ENCODE measurements around the gene NRG2.

NRG2 gene

DNA sequence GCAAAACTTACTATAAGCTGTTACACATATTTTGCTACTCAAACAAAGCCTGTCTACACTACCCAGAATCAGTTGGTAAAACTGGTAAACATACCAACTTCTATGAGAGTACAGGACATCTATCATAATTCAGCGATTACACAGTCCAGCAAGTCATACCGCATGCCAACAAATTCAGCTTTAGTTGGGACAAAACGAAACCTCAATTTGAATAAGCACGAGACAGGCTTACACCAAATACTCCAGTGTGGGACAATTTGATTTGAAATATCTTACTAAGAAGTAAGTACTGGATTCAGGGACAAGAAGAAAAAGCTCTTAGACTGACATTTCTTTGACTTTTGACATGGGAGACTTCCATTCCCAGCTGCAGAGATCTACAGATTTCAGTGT lies 2.0 kb downstream of the NRG2 start:
- DNase-seq (ENCODE audit: low spot score), result no peak

DNA sequence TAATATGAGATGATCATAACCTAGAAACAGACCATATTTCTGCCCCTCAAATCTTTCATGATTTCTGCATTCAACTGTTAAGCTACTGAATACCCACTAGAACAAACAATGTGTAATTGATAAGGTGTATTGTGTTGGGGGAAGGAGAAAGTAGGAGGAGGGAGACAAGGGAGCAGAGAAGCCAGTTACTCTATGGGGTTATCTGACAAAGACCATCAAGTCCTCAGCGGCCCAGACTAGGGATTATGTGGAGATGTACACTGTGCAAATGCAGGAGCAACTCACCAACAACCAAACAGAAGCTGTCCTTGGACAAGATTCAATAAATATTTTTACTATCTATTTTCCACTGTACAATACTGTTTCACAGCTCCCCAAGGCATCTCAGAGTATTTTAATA lies 2.7 kb downstream of the NRG2 start:
- DNase-seq (ENCODE audit: low spot score), result no peak

DNA sequence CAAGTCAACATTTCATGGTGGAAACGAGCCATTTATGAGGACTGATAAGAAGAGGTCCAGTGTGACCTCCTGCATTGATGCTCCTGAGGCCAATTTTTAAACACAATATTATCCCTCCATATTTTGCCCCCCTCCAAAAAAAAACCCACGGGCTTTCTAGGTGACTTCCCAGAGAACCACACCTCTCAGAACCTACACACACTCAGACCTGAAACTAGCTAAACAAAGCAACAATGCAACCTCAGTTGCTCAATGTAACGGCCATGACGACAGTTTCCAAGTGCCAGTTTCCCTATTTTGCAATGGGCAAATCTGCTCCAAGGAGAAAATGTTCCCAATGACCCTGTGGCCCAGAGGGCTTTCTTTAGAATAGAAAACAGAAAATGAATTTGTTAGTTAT lies 3.5 kb downstream of the NRG2 start:
- DNase-seq (ENCODE audit: low spot score), result no peak

DNA sequence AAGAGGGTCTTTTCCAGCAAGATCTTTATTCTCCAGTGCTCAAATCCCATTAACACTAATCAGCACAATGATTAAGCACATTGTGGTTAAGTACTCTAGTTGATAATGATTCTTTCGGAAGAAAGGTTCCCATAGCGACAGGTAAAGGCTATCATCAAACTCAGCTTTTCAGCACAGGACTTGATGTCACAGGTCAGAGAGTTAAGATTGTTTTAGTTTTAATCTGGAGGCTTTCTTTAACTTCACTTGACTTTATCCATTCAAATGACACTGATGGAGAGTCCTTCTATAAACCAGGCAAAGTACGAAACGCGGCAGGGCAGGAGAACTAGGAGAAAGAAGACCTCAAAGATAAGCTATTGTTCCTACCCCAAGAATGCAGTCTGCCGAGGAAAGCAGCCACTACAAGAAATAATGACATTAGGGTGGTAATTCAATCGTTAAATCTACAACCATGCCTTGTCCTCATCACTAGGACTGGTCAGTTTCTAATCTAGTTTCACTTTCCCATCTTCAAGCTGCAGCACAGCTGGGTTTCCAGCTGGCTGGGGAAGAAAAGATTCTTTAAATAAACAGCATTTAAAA lies 4.6 kb downstream of the NRG2 start:
- DNase-seq (ENCODE audit: low spot score), result peak; percentile 9

DNA sequence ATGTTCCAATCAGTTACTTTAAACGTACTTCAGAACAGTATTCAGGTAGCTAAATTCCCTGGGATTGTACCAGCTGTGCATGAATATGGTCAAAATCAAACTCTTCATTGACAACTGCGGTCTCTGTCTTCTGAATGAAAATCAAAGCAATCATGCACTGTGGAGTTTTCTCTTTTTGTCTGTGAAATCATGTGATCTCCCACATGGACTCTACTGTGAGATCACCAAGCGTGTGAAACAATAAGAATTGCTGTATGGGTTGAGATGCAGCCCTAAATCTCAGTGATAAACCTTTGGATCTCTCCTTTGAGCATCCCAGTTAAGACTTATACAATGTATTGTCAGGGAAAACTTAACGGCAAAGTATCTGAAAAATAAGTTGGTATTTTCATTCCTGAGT lies 6.1 kb downstream of the NRG2 start:
- DNase-seq (ENCODE audit: low spot score), result no peak

DNA sequence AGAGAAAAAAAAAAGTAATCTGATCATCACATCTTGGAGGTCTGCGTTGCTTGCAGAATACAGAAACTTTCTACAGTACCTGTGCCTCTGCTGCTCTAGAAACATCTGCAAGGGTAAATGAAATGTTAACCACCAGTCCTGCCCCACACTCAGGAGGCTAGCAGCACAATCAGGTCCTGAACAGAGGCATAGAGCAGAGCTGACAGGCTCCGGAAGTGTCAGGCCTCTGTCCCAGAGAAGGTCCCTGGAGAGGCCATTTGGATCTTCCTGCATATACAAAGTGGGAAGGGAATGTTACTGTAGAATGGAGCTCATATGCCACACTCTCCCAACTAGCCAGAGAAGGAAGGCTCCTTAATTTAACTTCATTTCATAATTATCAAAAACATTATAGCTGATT lies 7.2 kb downstream of the NRG2 start:
- DNase-seq (ENCODE audit: low spot score), result no peak

DNA sequence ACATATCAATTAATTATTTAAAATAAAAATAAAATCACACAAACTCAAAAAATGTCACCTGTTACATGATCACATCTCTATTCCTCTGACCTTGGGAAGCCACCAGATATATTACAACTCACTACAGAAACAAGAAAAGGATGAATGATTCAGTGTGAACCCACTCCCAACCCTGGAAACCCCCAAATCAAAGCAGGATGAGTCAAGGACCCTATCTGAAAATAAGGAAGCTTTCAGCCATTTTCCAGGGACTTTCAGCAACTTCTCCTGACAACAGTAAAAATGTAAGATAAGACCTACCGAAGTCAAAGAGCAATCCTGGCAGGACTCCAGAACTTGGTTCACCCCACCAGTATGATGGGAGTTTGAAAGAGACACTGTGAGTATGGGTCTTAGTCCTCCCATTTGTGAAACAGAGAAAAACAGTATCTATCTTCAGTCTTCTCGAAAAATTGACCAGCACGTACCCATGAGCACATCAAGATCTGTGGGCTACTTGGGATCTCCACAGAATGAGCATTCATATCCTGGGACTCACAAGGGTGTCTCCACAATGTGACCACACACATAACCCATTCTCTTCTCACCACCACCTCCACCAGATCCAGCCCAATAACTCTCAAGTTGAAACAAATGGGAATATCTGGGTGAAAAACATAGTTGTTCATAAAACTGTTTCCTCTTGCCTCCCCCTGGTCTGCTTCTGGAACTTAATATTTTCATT lies 9.9 kb downstream of the NRG2 start:
- DNase-seq (ENCODE audit: low spot score), result no peak

DNA sequence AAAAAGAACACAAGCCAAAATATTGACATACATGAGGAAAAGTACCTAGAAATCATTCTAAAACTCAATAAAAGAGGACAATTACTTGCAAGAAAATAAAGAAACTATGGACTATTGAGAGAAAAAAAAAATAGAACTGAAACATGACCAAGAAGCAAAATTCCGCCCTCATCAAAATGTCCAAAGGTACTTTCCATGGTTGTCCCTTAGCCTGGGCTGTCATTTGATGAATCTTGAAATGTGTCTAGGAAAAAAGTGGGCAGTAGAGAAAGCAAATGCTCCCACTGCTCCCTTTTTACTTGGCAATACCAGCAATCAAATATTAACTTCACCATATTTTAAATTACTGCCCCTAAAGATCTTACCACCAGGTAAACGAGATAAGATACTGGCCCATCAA lies 10.8 kb downstream of the NRG2 start:
- DNase-seq (ENCODE audit: low spot score), result no peak

DNA sequence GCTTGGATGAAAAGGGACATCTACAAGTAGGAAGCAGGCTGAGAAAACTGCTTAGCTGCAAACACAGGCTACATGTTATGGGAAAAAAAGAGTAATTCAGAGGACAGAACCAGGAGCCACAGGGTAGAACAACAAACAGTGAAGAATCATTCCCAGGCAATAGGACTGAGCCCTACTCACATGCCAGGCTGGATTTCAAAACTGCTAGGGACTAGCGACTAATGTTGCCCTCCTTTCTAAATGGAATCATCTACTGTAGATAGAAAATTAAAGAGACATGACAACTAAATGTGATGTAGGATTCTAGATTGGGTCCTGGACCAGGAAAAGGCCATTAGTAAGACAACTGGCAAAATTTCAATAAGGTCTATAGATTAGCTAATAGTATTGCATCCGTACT lies 15.3 kb downstream of the NRG2 start:
- DNase-seq (ENCODE audit: low spot score), result no peak

DNA sequence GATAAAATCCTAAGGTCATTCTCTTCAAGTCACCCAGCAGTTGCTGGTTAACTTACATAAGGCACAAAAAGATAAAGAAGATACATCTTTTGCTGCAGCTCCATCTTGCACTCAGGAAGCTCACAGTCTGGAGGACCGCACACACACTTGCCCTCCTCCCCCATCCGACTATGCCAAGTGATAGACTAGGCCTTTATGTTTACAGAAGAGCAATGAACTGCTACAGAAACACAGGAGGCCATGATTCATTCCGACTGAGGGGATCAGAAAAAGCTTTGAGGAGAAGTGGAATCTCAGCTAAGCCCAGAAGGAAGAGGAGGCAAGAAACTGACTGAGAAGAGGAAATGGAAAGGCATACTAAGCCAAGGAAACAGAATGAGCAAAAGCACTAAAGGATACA lies 17.4 kb downstream of the NRG2 start:
- DNase-seq (ENCODE audit: low spot score), result no peak

DNA sequence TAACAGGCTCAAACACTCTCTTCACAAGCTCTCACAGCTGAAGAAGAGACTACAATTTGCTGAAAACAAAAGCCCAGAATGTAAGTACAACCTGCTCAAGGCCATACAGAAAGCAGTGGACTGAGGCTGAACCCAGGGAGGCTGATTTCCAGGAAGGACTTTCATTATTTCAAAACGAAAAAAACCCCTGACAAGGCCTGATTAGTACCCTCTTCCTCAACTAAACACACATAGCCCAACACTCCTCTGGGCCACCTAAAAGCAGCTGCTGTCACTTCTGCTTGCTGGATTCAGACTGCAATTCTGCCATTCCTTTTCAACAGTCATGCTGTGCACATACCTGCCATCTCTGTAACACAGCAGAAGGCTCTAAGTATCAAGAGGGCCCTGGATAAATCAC lies 18.2 kb downstream of the NRG2 start:
- no peak for DNase-seq (ENCODE audit: low spot score)

DNA sequence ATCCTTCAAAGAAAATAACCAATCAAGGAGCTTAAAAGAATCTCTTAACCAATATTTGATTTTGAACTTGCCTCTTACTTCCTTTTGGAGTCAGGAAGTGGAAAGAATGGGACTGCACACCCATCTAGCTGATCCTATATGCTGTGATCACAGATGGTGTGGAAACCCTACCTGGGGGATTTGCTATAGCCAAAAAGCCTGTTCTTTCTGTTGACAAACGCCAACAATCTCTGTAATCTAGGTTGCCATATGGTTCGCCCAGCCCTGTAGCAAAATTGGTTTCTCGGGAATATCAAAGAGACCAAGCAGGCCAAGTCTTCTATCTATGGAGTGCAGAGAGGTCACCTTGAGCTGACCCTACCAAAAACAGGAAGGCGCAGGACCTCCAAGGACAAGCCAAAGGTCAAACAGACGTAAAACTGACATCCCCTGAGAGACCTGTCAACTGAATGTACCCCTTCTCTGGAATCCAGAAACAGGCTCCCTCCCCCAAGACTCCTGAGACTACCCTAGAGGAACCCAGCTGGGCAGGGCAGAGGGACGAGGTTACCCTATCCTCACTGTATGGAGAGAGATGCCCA lies 19.4 kb downstream of the NRG2 start:
- no peak for DNase-seq (ENCODE audit: low spot score)

DNA sequence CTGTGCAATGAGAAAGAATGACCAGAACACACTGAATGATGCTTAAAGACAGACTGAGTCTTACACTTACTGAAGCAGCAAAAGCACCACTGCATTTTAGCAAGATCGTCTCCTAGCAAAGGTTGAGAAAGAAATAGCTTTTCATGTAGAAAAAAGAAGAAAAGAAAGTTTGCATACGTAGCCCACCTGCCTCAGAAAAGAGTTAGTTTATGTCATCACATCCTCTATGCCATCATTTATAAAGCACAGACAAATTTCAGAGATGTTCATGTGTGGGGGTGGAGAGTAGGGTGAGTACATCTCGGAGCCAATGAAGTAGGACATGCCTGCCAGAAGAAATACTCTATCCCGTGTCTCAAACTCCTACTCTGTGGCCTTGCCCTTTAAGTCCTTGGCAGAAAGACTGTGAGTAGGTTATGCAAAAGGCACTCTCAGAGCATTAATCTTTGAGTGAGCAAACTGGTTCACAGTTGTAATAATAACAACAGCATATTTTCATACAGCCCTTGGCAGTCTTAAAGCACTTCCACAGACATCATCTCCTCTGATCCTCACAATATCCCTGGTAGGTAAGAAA lies 22.4 kb downstream of the NRG2 start:
- DNase-seq (ENCODE audit: low spot score), result no peak

DNA sequence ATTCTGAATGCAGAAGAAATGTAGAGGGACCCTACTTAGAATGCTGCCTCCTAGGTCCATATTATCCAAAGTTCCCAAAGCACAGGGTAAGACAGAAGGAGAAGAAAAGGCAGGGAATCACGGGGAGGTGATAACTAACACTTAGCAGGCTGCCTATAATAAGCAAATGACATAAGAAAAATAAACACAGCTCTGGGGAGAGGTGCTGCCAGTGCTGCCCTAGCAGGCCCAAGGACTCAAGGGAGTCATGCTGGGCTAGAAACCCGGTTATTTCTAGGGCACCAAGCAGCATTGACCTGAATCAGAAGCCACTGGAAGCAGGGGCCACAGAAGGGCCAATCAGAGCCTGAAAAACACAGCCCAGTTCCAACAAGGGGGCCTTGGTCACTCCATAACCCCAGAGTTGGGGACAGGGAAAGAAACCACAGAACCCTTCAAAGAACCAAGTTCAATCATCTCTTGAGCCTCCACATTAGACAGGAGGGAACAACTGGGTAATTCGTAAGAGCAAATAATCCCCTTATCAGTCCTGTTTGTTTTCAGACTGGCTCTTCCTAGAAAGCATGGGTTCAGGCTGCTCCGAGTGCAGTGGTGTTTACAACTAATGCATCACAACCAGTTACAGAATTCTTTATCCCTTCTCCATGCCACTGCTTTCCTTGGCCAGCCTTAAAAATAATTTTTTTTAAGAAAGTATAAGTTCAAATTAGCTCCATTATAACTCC lies 24.0 kb downstream of the NRG2 start:
- no peak for DNase-seq (ENCODE audit: low spot score)

DNA sequence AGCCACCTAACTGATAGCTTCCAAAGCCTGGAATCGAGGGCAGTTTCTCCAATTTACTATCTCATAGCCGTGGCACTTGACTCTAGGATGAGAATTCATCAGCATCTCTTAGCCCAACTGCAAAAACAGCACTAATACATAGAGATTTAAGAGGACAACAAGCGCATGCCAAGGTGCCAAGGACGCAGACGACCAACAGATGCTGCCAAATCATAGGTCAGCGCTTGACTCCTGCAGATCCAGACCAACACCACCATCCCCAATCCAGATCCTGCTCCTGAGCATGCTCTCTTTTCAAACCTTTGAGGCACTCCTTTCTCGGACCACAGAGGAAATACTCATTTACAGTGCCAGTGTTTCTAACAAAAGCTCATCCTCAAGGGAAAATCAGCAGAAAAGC lies 24.6 kb downstream of the NRG2 start:
- no peak for DNase-seq (ENCODE audit: low spot score)

DNA sequence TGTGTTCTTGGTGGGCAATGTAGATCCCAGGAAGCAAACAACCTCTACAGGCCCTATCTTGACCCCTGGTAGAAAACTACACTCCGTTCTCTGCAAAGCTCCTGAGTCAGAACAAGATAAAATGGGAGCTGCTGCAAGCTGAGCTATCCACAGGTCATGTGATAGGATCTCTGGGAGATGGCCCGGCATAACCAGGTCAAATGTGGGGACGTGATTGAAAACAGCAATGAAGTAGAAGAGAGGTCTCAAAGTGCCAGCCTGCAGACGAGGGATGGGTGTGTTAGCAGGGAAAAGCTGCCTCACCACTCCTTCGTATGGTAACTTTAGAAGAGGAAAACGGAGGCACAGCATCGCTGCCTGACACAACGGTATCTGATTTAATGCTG lies 25.0 kb downstream of the NRG2 start:
- no peak for DNase-seq (ENCODE audit: low spot score)

DNA sequence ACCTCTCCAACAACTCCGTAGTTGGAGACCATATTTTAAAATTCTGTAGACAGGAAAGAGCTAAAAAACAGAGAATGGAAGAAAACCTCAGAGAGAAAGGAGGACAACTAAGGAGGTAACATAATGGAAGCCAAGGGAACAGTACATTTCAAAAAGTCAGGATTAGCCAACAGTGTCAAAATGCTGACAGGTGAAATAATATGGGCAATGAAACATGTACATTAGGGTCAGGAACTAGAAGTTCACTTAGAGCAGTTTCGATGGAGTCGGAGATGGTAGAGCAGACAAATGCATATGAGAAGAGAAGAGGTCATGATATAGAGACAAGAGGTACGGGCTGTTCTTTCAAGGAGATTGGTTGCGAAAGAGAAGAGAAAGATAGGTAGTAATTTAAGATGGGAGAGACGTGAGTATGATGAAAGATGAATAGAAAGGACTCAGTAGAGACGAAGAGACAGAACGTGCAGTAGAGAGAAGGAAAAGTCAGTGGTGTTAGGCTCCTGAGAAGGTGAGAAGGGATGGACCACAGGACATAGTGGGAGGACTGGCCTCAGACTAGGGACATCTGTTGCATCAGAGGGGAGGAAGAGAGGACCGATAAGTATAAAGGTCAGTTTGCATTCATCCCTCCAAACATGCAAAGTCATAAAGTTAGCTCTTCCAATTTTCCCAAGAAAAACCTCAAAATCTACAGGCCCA lies 25.6 kb downstream of the NRG2 start:
- no peak for DNase-seq (ENCODE audit: low spot score)

DNA sequence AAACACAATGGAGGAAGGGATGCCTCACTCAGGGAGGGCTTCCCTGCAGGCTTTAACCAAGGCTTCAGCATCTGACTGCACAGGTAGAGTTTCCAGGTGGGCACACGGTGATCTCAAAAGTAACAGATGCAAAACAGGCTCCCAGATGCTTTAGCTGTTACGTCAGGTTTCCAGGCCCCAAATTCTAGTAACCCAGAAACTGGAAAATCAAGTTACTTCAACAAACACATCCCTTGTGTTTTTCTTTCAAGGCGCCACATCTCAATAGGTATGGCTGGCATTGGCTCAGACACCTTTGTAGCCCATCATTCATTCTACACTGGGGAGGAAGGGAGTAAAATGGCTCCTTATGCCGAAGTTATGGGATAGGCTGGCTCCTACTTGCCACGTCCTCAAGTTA lies 27.4 kb downstream of the NRG2 start:
- no peak for DNase-seq (ENCODE audit: low spot score)

DNA sequence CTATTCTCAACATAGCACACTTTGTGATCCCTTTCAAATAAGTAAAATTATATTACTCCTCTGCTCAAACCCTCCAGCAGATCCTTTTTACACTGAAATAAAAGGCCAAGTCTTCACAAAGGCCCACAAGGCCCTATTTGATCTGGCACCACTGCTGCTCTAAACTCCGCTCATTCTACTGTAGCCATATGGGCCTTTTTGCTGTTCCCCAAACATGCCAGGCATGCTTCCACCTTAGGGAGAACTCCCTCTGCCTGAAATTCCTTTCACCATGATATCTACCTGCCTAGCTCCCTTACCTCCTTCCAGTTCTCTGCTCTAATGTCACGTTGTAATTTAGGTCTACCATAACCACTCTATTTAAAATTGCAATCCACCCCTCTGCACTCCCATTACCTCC lies 28.3 kb downstream of the NRG2 start:
- DNase-seq (ENCODE audit: low spot score), result no peak

DNA sequence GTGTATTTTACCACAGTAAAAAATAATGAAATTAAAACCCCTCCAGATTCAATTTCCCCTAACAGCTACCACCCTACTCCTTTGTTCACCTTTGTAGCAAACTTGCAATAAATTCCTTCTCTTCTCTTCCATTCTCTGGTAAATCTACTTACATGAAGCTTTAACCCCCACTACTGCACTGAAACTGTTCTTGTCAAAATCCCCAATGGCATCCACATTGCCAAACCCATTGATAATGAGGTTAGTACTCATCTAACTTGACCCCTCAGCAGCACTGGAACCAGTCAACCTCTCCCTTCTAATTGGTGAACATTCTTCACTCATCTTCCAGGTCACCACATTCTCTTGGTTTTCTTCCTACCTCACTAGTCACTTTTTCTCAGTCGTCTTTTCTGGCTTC lies 29.6 kb downstream of the NRG2 start:
- no peak for DNase-seq (ENCODE audit: low spot score)

DNA sequence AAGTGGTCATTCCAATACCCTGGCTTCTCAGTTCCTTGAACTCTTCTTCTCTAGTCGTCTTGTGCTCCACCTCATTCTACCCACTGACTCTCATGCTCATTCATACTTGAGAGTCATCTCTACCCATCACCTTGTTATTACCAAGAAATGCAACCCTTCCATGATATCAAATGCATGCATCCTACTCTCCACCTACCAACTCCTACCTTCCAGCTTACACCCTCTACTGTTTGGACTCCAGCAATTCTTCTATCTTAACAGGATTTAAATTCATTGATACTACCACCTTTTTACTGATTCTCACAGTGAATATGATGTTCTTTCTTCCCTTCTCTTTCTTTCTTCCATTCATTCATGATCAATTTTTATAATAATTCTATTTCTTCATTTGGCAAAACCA lies 30.7 kb downstream of the NRG2 start:
- DNase-seq (ENCODE audit: low spot score), result no peak

DNA sequence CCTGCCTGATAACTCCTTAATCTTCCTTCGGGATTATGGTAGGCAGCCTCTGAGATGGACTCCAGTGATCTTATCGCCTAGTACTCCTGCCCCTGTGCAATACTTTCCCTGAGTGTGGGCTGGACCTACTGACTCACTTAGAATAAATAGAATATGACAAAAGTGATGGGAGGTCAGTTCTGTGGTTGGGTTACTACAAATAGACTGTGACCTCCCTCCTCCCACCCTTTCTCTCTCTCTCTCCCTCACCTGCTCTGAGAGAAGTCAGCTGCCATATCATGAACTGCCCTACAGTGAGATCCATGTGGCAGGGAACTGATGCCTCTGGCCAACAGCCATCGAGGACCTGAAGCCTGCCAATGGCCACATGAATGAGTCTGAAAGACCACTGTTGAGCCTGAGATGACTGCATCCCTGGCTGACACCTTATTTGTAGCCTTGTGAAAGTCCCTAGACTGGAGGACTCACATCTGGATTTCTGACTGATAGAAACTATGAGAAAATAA lies 31.7 kb downstream of the NRG2 start:
- DNase-seq (ENCODE audit: low spot score), result no peak

All from LoVo (cell line).